ENCODE measurements around the gene KIAA0232.

- TF ChIP-seq CTCF (IDR thresholded peaks at IDR 0.05) (no peak), POLR2AphosphoS5 (IDR thresholded peaks at IDR 0.05) (no peak), POLR2A (IDR thresholded peaks at IDR 0.05) (no peak), EP300 (IDR thresholded peaks at IDR 0.05) (no peak)
Observed at GRCh38 chr4:6914448-6914847, 131.9 kb downstream of the KIAA0232 start.

Data from suprapubic skin (tissue), 4 donors.